Esophagus muscularis mucosa (tissue), 4 donors: Measurements from ENCODE around the gene GRIK1.

Experiments used
- EP300 ChIP-seq: sonication (generic); formaldehyde crosslinking; IDR thresholded peaks from one replicate; pipeline ENCODE4 v1.6.1; 2017; ENCODE audit warnings: antibody characterized with exemption
- POLR2A ChIP-seq: fragments of 450-650 bp; IDR thresholded peaks from one replicate; pipeline ENCODE4 v1.6.1; 2017; ENCODE audit warnings: antibody characterized with exemption, moderate library complexity, mild to moderate bottlenecking, low read depth
- POLR2AphosphoS5 ChIP-seq, 2 donors: sonication (generic); formaldehyde crosslinking; IDR thresholded peaks; one replicate each; pipeline ENCODE4 v1.6.1; 2017; ENCODE audit warnings: antibody characterized with exemption in 2 of 2
- TF ChIP-seq, protein P1 (sequence below), 3 experiments: fragments of 200-600 bp in 2 of 3; fragments of 450-650 bp in 1 of 3; sonication (generic) in 2 of 3; IDR thresholded peaks; one replicate each; pipeline ENCODE4 v1.5.1; 2017 to 2019; ENCODE audit warnings: antibody characterized with exemption in 3 of 3, mild to moderate bottlenecking in 2 of 3, moderate library complexity in 1 of 3

DNA sequence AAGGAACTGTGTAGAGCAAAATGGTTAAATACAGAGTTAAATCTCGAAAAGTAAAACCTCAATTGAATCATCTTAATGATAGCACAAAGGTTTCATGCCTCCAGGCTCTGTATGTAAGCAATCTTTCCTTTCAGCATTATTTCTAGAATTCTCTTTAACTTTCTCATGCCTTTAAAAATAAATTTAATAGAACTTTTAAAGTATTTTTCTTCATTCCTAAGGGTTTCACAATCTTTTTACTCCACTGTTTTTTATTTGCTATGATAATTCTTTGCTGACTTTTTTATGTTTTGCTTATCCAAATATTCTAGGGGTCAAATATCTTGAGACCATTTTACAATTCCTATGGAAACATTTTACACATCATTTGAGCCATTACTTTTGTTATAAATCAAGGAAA lies 353.1 kb downstream of the GRIK1 start:
- TF ChIP-seq POLR2AphosphoS5 (IDR thresholded peaks at IDR 0.05) (no peak), EP300 (no peak), POLR2A (no peak)
- TF ChIP-seq, protein P1, sequence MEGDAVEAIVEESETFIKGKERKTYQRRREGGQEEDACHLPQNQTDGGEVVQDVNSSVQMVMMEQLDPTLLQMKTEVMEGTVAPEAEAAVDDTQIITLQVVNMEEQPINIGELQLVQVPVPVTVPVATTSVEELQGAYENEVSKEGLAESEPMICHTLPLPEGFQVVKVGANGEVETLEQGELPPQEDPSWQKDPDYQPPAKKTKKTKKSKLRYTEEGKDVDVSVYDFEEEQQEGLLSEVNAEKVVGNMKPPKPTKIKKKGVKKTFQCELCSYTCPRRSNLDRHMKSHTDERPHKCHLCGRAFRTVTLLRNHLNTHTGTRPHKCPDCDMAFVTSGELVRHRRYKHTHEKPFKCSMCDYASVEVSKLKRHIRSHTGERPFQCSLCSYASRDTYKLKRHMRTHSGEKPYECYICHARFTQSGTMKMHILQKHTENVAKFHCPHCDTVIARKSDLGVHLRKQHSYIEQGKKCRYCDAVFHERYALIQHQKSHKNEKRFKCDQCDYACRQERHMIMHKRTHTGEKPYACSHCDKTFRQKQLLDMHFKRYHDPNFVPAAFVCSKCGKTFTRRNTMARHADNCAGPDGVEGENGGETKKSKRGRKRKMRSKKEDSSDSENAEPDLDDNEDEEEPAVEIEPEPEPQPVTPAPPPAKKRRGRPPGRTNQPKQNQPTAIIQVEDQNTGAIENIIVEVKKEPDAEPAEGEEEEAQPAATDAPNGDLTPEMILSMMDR (IDR thresholded peaks at IDR 0.05), result no peak
